Dermis microvascular lymphatic vessel endothelial cell (primary cell): Measurements from ENCODE around the gene PDE8B. TPM values are rescaled to one million over a fixed set of nuclear protein-coding genes. Genes with fewer than 3 reads are reported as not detected.
A peak's percentile ranks its signal among the peaks of the same experiment; 100 is the strongest.

Experiments
- DNase-seq, 2 donors: peaks; one replicate each; pipeline versions ENCODE4 v3.0.0 to v3.0.0-alpha.2; 2010; ENCODE audit warnings: low read depth in 2 of 2
- total RNA-seq: library from RNA; depleted of rRNA; stranded (reverse); fragments of >200 nt; gene quantifications from 2 replicates; pipeline ENCODE4 v1.2.1, GENCODE V29; 2014

The PDE8B gene
- total RNA-seq, 1 donor from 2014 or later: not detected

- DNase-seq: no peak
Observed at GRCh38 chr5:77319117-77319804, 108.8 kb downstream of the PDE8B start.

GRCh38 chr5:77321793-77322394 lies 111.4 kb downstream of the PDE8B start:
- DNase-seq: no peak

GRCh38 chr5:77322406-77322805 lies 111.9 kb downstream of the PDE8B start:
- no peak for DNase-seq

- DNase-seq: no peak
Observed at GRCh38 chr5:77325921-77326541, 115.6 kb downstream of the PDE8B start.

- no peak for DNase-seq
Observed at GRCh38 chr5:77326986-77327734, 116.7 kb downstream of the PDE8B start.

- DNase-seq: no peak
Observed at GRCh38 chr5:77328930-77329647, 118.6 kb downstream of the PDE8B start.

- no peak for DNase-seq
Observed at GRCh38 chr5:77329664-77330430, 119.4 kb downstream of the PDE8B start.

GRCh38 chr5:77333036-77333435 lies 122.6 kb downstream of the PDE8B start:
- DNase-seq: no peak

- DNase-seq: no peak
Observed at GRCh38 chr5:77333451-77334123, 123.1 kb downstream of the PDE8B start.

- DNase-seq: no peak
Observed at GRCh38 chr5:77337246-77337645, 126.8 kb downstream of the PDE8B start.

- no peak for DNase-seq
Observed at GRCh38 chr5:77337686-77338085, 127.2 kb downstream of the PDE8B start.

- DNase-seq: no peak
Observed at GRCh38 chr5:77339337-77339890, 128.9 kb downstream of the PDE8B start.

- no peak for DNase-seq
Observed at GRCh38 chr5:77343165-77343564, 132.7 kb downstream of the PDE8B start.

- DNase-seq: no peak
Observed at GRCh38 chr5:77347435-77348098, 137.1 kb downstream of the PDE8B start.

- no peak for DNase-seq
Observed at GRCh38 chr5:77353251-77353650, 142.8 kb downstream of the PDE8B start.

- no peak for DNase-seq
Observed at GRCh38 chr5:77354454-77354853, 144.0 kb downstream of the PDE8B start.

- no peak for DNase-seq
Observed at GRCh38 chr5:77355080-77355479, 144.6 kb downstream of the PDE8B start.

- DNase-seq: no peak
Observed at GRCh38 chr5:77355751-77356150, 145.3 kb downstream of the PDE8B start.

- peak; percentile 11 to 34 for DNase-seq
Observed at GRCh38 chr5:77356740-77357139, 146.3 kb downstream of the PDE8B start.
